Measurements from ENCODE around the gene HIRA.

GRCh38 chr22:19331975-19332374 lies 99.6 kb downstream of the HIRA start:
- no peak for TF ChIP-seq CTCF (IDR thresholded peaks at IDR 0.05)
- TF ChIP-seq POLR2A (IDR thresholded peaks at IDR 0.05) = no peak
- TF ChIP-seq EP300 (IDR thresholded peaks at IDR 0.05) = no peak
